RWPE1 (cell line): ENCODE measurements around the gene ATXN7.

Experiments
- CTCF ChIA-PET: fragments of 350-600 bp; sonication (Branson Sonifier 250); formaldehyde crosslinking; extraction: SDS; loops from one replicate; lab custom pipeline; 2021; lab: Yijun Ruan, JAX
- POLR2A ChIA-PET: fragments of 400-600 bp; formaldehyde crosslinking; extraction: SDS; loops from one replicate; lab custom pipeline; 2020; ENCODE audit warnings: antibody characterized with exemption; ENCODE audit not compliant: low non-redundant PET; lab: Yijun Ruan, JAX
- DNase-seq: peaks from one replicate; pipeline ENCODE4 v3.0.0; 2012; ENCODE audit warnings: low spot score
- H3K27ac ChIP-seq: fragments of 450-650 bp; 2 replicates; pipeline ENCODE4 v1.5.1; 2017
- TF ChIP-seq, protein P1 (sequence below): fragments of 450-650 bp; conservative IDR thresholded peaks from 2 replicates; pipeline ENCODE4 v1.5.1; 2017; ENCODE audit warnings: low read depth, mild to moderate bottlenecking

Gene ATXN7

DNA sequence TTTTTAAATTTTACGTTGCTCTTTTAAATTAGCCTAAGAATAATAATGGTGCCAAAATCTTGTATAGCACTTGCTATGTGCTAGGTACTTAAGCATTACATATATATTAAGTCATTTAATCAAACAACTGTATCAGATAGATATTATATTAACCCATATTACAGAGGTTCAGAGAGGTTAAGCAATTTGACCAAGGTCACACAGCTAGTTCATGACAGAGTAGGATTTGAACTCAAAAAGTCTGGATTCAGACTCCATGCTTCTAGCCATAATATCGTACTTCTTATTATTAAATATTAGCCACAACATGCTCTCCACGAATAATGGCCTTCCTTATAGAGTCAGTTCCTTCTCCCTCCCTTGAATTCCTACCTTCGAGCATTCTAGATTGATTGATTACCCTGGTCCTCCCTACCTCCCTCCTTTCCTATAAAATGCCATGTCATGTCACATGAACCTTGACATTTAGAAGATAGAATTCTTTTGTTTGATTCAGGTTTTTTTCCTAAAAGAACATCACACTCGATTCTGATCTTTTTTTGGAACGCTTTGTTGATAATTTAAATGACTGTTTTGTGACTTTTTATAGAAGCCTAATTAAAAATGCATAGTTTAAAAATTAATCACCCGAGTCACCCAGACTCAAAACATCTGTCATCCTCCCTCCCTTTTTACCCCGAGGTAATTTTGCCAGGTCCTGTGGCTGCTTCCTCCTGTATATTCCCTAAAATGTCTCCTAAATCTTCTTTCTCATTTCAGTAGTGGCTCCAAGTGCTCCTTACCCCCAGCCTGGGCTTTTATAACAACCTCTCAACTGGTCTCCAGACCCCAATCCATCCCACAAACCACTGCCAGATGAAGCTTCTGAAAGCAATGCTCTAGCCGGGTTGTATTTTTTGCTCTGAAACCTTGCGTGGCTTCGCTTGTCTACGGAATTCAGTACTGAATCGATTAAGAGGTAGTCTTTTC, 168.2 kb downstream of the ATXN7 start:
- no peak for DNase-seq
- TF ChIP-seq, protein P1, sequence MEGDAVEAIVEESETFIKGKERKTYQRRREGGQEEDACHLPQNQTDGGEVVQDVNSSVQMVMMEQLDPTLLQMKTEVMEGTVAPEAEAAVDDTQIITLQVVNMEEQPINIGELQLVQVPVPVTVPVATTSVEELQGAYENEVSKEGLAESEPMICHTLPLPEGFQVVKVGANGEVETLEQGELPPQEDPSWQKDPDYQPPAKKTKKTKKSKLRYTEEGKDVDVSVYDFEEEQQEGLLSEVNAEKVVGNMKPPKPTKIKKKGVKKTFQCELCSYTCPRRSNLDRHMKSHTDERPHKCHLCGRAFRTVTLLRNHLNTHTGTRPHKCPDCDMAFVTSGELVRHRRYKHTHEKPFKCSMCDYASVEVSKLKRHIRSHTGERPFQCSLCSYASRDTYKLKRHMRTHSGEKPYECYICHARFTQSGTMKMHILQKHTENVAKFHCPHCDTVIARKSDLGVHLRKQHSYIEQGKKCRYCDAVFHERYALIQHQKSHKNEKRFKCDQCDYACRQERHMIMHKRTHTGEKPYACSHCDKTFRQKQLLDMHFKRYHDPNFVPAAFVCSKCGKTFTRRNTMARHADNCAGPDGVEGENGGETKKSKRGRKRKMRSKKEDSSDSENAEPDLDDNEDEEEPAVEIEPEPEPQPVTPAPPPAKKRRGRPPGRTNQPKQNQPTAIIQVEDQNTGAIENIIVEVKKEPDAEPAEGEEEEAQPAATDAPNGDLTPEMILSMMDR, result no peak
- H3K27ac ChIP-seq, result no peak overlapping the region
- ChIA-PET POLR2A (no interaction called here), CTCF (interaction anchor here (0.6 to 1.3 kb wide), 11 partner anchors 10 to 461 kb away, joined by 3 to 6 read pairs (median 3); no protein-coding TSS in a partner anchor)

DNA sequence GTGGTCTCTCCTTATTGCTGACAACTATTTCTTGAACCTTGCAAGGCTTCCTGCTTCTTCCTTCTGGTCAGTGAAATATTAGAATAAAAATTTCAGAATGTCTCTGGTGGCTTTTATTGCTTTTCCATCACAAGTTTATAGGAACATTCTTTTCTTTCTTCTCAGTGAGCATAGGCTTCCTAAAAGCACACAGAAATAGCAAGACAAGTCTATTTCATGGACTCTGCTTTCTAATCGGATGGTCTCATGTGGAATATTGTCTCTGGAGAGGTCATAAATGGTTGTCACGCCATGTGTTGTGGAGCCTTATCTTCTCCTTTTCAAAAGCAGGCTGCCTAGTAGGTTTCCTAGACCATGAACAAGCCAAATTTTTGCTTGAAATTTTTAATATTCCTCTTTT, 169.4 kb downstream of the ATXN7 start:
- DNase-seq, result no peak
- no peak overlapping the region for H3K27ac ChIP-seq
- TF ChIP-seq, protein P1, result no peak
- ChIA-PET POLR2A (no interaction called here), CTCF (interaction anchor here (1.0 kb wide), 1 partner anchor 451 kb away, joined by 3 read pairs; no protein-coding TSS in a partner anchor)

DNA sequence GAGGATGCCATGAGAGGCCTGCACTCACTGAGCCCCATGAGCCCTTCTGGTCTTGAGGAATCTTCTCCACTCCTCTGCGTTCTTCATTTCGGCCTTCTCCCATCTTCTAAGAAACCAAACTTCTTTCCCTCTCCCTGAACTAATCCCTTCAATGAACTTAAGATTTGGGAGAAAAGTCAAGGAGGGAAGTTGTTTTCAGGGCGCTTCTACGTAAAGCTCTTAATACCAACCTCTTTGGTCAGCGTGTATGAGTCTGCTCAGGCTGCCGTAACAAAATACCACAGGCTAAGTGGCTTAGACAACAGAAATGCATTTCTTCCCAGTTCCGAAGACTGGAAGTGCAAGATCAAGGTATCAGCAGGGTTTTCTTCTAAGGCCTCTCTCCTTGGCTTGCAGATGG, 173.4 kb downstream of the ATXN7 start:
- no peak for DNase-seq
- TF ChIP-seq, protein P1, result no peak
- ChIA-PET CTCF (no interaction called here), POLR2A (no interaction called here)
- no peak overlapping the region for H3K27ac ChIP-seq

DNA sequence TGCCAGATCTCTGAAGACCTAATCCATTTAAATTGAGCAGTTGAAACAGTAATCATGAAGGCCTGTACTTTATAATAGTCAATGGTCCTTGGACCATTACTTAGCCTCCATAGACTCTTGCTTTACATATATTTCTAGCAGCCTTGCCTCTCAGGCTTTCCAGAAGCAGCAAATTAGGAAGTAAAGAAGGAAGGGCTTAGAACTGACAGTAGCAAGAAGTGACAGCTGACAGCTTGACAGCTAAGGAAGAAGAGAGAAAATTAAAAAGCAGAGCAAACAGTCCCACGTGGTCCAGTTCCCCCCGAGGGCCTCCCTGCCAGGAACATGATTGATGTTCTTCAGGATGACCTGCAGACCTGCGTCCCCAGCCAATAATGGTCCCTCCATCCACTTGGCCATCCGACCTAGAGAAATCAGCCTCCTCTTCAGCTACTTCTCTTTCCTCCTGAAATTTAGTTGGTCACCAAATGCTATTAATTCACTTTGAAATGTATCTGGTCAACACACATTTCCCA, 174.6 kb downstream of the ATXN7 start:
- ChIA-PET POLR2A (no interaction called here), CTCF (no interaction called here)
- TF ChIP-seq, protein P1, result no peak
- DNase-seq, result no peak
- no peak overlapping the region for H3K27ac ChIP-seq

DNA sequence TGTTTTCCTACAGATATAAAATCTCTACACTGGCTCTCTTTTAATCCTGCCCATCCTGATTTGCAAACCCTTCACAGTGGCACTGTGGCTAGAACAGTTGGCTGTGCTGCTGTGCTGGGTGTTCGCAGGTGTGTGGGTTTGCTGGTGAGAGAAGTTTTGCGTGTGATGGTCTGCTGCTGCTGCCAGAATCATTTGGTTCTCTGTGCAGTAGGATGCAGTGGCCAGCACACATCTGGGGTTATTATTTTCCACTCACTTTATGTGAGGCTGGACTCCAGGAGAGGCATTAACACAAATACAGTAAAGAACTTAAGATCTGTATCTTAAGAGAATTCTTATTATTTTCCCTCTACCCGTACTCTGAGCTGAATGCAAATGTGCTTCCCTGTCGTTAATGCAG, 175.7 kb downstream of the ATXN7 start:
- no peak for DNase-seq
- ChIA-PET CTCF (interaction anchor here (0.6 kb wide), 1 partner anchor 89 kb away, joined by 5 read pairs; no protein-coding TSS in a partner anchor), POLR2A (no interaction called here)
- TF ChIP-seq, protein P1, result no peak
- no peak overlapping the region for H3K27ac ChIP-seq

DNA sequence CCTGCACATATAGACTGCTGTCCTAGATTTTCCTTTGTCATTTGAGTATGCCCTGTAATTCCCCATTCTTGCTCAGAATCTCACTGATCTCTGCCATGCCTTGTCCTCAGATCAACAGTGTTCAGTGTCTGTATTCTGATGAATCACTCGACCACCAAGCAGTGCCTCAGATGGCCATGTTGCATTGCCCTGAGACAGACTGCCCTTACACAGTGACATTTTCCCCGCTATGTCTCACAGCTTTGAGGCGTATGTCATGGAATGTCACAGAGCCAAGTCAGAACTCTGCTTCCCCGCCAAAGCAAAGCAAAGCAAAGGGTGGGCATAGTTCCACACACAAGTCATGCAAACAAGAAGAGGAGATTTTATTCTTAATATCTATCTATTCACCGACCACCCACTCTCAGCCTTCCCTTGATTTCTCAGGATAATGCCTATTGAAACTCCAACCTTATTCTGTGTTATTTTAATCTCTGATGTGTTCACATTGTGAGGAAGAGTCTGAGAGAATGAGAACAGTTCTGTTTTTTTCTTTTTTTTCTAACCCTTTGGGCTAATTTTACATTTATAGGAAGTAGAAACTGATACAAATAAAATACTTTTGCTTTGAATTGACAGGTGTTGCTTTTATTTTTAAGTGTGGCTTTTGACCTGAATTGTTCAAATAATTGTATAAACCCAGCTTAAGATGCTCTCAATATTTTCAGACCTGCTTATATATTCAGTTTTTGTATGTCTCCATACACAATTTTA, 176.5 kb downstream of the ATXN7 start:
- CTCF ChIA-PET, result no interaction called here
- TF ChIP-seq, protein P1, result no peak
- no peak for DNase-seq
- POLR2A ChIA-PET, result no interaction called here
- no peak overlapping the region for H3K27ac ChIP-seq
